B cell (primary cell): Measurements from ENCODE around the gene KTI12. TPM values are rescaled to one million over a fixed set of nuclear protein-coding genes. Genes with fewer than 3 reads are reported as not detected.

ENCODE experiments used
- ATAC-seq: fragments of 200-7000 bp; cut with Tn5 transposase; one replicate; pipeline ENCODE4 v1.10.0; 2021; ENCODE audit warnings: low read depth, mild to moderate bottlenecking, moderate number of reproducible peaks, moderate library complexity
- CTCF ChIA-PET: fragments of 350-600 bp; sonication (Branson Sonifier 250); formaldehyde crosslinking; loops from one replicate; lab custom pipeline; 2021; ENCODE audit warnings: antibody characterized with exemption, inconsistent platforms; lab: Charles Lee
- POLR2A ChIA-PET: fragments of 350-600 bp; sonication (Branson Sonifier 250); formaldehyde crosslinking; loops from one replicate; lab custom pipeline; 2021; ENCODE audit warnings: antibody characterized with exemption; lab: Charles Lee
- DNase-seq: peaks from one replicate; pipeline ENCODE4 v3.0.0; 2013
- H2AFZ ChIP-seq: 2 replicates; pipeline ENCODE4 v1.6.1; 2012; ENCODE audit warnings: mild to moderate bottlenecking, low read depth, low read length; ENCODE audit not compliant: insufficient read depth, poor library complexity, severe bottlenecking
- H3K27ac ChIP-seq, 2 donors: 1 replicate in 1 of 2; 2 replicates in 1 of 2; pipeline ENCODE4 v1.5.1; 2012 to 2013; ENCODE audit warnings: low read length in 2 of 2, mild to moderate bottlenecking in 2 of 2, moderate library complexity in 1 of 2
- H3K27me3 ChIP-seq, 4 experiments: fragments of 200-600 bp in 1 of 4; sonication (generic) in 1 of 4; replicated peaks in 1 of 4; 1 replicate in 2 of 4; 2 replicates in 2 of 4; pipeline versions ENCODE4 v1.6.1 to v1.7.0; 2013 to 2016; ENCODE audit warnings: low read length in 3 of 4, mild to moderate bottlenecking in 2 of 4, mixed read lengths in 1 of 4, moderate library complexity in 1 of 4; ENCODE audit not compliant: insufficient read depth in 4 of 4, control insufficient read depth in 3 of 4; ENCODE audit errors: control extremely low read depth in 1 of 4
- H3K36me3 ChIP-seq, 2 experiments: replicated peaks in 1 of 2; 1 replicate in 1 of 2; 2 replicates in 1 of 2; pipeline versions ENCODE4 v1.6.1 to v1.7.1; 2013; ENCODE audit warnings: low read length in 1 of 2; ENCODE audit not compliant: insufficient read depth in 2 of 2, control insufficient read depth in 1 of 2; ENCODE audit errors: control extremely low read depth in 1 of 2, extremely low read depth in 1 of 2
- H3K4me1 ChIP-seq, 2 donors: fragments of 200-600 bp in 1 of 2; sonication (generic) in 1 of 2; 1 replicate in 1 of 2; 2 replicates in 1 of 2; pipeline versions ENCODE4 v1.5.1 to v1.6.1; 2013 to 2017; ENCODE audit warnings: low read length in 2 of 2; ENCODE audit not compliant: control insufficient read depth in 2 of 2, insufficient read depth in 2 of 2
- H3K4me2 ChIP-seq: replicated peaks from 2 replicates; pipeline ENCODE3; 2012; ENCODE audit warnings: mild to moderate bottlenecking, low read depth, low read length; ENCODE audit not compliant: poor library complexity, severe bottlenecking
- H3K4me3 ChIP-seq, 5 experiments: fragments of 200-600 bp in 1 of 5; sonication (generic) in 1 of 5; 1 replicate in 3 of 5; 2 replicates in 2 of 5; pipeline versions ENCODE4 v1.5.1 to v1.7.0; 2011 to 2016; ENCODE audit warnings: low read length in 4 of 5, mild to moderate bottlenecking in 4 of 5, low read depth in 2 of 5, control low read depth in 1 of 5, moderate library complexity in 1 of 5; ENCODE audit not compliant: insufficient read depth in 1 of 5; ENCODE audit errors: control extremely low read depth in 1 of 5, extremely low read depth in 1 of 5
- H3K79me2 ChIP-seq: fragments of 200-600 bp; sonication (generic); one replicate; pipeline ENCODE4 v1.6.0; 2016; ENCODE audit warnings: low read length; ENCODE audit not compliant: control insufficient read depth, insufficient read depth
- H3K9ac ChIP-seq: fragments of 200-600 bp; sonication (generic); 2 replicates; pipeline ENCODE4 v1.6.1; 2017; ENCODE audit warnings: mild to moderate bottlenecking, low read length, moderate library complexity
- H3K9me3 ChIP-seq, 3 donors: one replicate each; pipeline versions ENCODE4 v1.6.1 to v1.7.1; 2013; ENCODE audit warnings: low read length in 2 of 3; ENCODE audit not compliant: control insufficient read depth in 2 of 3, insufficient read depth in 1 of 3; ENCODE audit errors: control extremely low read depth in 1 of 3
- H4K20me1 ChIP-seq: 2 replicates; pipeline ENCODE4 v1.6.0; 2012; ENCODE audit warnings: mild to moderate bottlenecking, low read length; ENCODE audit not compliant: insufficient read depth, control insufficient read depth, poor library complexity, severe bottlenecking
- H3K27ac Mint-ChIP-seq: one replicate; pipeline ENCODE4 v1.8.0; 2021; ENCODE audit warnings: mixed read lengths
- H3K27me3 Mint-ChIP-seq: one replicate; pipeline ENCODE4 v1.8.0; 2021; ENCODE audit warnings: mixed read lengths
- H3K4me1 Mint-ChIP-seq: one replicate; pipeline ENCODE4 v1.8.0; 2021; ENCODE audit warnings: mixed read lengths
- H3K4me3 Mint-ChIP-seq: one replicate; pipeline ENCODE4 v1.8.0; 2021; ENCODE audit warnings: mixed read lengths
- H3K9me3 Mint-ChIP-seq: one replicate; pipeline ENCODE4 v1.8.0; 2022; ENCODE audit warnings: mixed read lengths; ENCODE audit not compliant: insufficient read depth
- EZH2 ChIP-seq: IDR thresholded peaks from 2 replicates; pipeline ENCODE4 v1.6.1; 2012; ENCODE audit warnings: borderline replicate concordance, low read depth, mild to moderate bottlenecking, moderate library complexity, low read length; ENCODE audit not compliant: insufficient read depth, poor library complexity, severe bottlenecking
- WGBS: methylation state at CpG from one replicate; pipeline ENCODE4 v1.1.5; 2013; ENCODE audit warnings: missing lambda C conversion rate; ENCODE audit not compliant: insufficient coverage; 5-methylcytosine and 5-hydroxymethylcytosine counted together
- intact Hi-C: fragments of 100-400 bp; cut with micrococcal nuclease; formaldehyde crosslinking; loops from one replicate; pipeline ENCODE4 v1.10.0; 2022
- polyA plus RNA-seq: library from polyadenylated mRNA; depleted of rRNA; stranded (reverse); fragments of >200 nt; gene quantifications from 2 replicates; pipeline ENCODE4 v1.2.3, GENCODE V29; 2012
- total RNA-seq, 2 donors: library from RNA; stranded (reverse); fragments of 120-200 nt in 1 of 2; gene quantifications; 1 replicate in 1 of 2; 2 replicates in 1 of 2; pipeline versions ENCODE4 v1.2.3 to v1.2.4, GENCODE V29; 2013 to 2022
- TF ChIP-seq, protein P1 (sequence below): fragments of 200-600 bp; IDR thresholded peaks from one replicate; pipeline ENCODE4 v1.8.0; 2022; ENCODE audit warnings: antibody characterized with exemption, mild to moderate bottlenecking

KTI12 gene
- total and polyA plus RNA-seq, 2 donors (not counting 1 experiment from before 2014, with no cell fraction given), result 14.7 to 22.5 TPM

GRCh38 chr1:52022133-52022532 lies 11.5 kb downstream of the KTI12 start:
- Mint-ChIP-seq H3K4me1 (no peaks in the 10 kb centered on the region), H3K27me3 (no peaks in the 10 kb centered on the region), H3K9me3 (no peaks in the 10 kb centered on the region), H3K27ac (no peak overlapping the region), H3K4me3 (no peak overlapping the region)
- no peaks in the 10 kb centered on the region for H3K4me1 ChIP-seq
- no peak overlapping the region for H2AFZ ChIP-seq
- no peak overlapping the region for H3K4me2 ChIP-seq
- no peaks in the 10 kb centered on the region for H3K9me3 ChIP-seq
- H3K27ac ChIP-seq, result no peak overlapping the region
- POLR2A ChIA-PET, result no interaction called here
- ATAC-seq (no peak), DNase-seq (no peak)
- H3K36me3 ChIP-seq, result peaks cover 29 to 51% of the 10 kb centered on the region in 2 experiments
- CTCF ChIA-PET, result no interaction called here
- H4K20me1 ChIP-seq, result no peaks in the 10 kb centered on the region
- H3K79me2 ChIP-seq, result no peaks in the 10 kb centered on the region
- H3K4me3 ChIP-seq, result no peak overlapping the region
- intact Hi-C loops, result no loop called here
- no peak overlapping the region for H3K9ac ChIP-seq
- TF ChIP-seq EZH2, result no peak
- TF ChIP-seq, protein P1, sequence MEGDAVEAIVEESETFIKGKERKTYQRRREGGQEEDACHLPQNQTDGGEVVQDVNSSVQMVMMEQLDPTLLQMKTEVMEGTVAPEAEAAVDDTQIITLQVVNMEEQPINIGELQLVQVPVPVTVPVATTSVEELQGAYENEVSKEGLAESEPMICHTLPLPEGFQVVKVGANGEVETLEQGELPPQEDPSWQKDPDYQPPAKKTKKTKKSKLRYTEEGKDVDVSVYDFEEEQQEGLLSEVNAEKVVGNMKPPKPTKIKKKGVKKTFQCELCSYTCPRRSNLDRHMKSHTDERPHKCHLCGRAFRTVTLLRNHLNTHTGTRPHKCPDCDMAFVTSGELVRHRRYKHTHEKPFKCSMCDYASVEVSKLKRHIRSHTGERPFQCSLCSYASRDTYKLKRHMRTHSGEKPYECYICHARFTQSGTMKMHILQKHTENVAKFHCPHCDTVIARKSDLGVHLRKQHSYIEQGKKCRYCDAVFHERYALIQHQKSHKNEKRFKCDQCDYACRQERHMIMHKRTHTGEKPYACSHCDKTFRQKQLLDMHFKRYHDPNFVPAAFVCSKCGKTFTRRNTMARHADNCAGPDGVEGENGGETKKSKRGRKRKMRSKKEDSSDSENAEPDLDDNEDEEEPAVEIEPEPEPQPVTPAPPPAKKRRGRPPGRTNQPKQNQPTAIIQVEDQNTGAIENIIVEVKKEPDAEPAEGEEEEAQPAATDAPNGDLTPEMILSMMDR, result no peak
- no peaks in the 10 kb centered on the region for H3K27me3 ChIP-seq
- 91% methylated on average over 1 of the region's 2 CpGs for whole genome bisulfite sequencing

GRCh38 chr1:52008071-52008809 lies 25.4 kb downstream of the KTI12 start:
- Histone ChIP-seq H2AFZ (no peak overlapping the region), H4K20me1 (no peaks in the 10 kb centered on the region), H3K4me3 (no peak overlapping the region), H3K36me3 (no peaks in the 10 kb centered on the region), H3K4me2 (no peak overlapping the region), H3K4me1 (no peaks in the 10 kb centered on the region), H3K27ac (no peak overlapping the region), H3K79me2 (no peaks in the 10 kb centered on the region), H3K27me3 (peaks cover 0 to 11% (median 0%) of the 10 kb centered on the region in 4 experiments), H3K9ac (no peak overlapping the region), H3K9me3 (no peaks in the 10 kb centered on the region)
- no peaks in the 10 kb centered on the region for H3K4me1 Mint-ChIP-seq
- no peak for ATAC-seq
- CTCF ChIA-PET, result interaction anchor here (1.5 kb wide), 1 partner anchor 111 kb away, joined by 6 read pairs; no protein-coding TSS in a partner anchor
- H3K27ac Mint-ChIP-seq, result no peak overlapping the region
- POLR2A ChIA-PET, result no interaction called here
- intact Hi-C loops, result no loop called here
- no peak for DNase-seq
- no peak overlapping the region for H3K4me3 Mint-ChIP-seq
- no peak for TF ChIP-seq EZH2
- TF ChIP-seq, protein P1, result no peak
- WGBS, result 92% methylated on average over 2 of the region's 7 CpGs
- H3K27me3 Mint-ChIP-seq, result peaks cover 25% of the 10 kb centered on the region
- no peaks in the 10 kb centered on the region for H3K9me3 Mint-ChIP-seq
